ENCODE results near the gene GFPT1.

DNA sequence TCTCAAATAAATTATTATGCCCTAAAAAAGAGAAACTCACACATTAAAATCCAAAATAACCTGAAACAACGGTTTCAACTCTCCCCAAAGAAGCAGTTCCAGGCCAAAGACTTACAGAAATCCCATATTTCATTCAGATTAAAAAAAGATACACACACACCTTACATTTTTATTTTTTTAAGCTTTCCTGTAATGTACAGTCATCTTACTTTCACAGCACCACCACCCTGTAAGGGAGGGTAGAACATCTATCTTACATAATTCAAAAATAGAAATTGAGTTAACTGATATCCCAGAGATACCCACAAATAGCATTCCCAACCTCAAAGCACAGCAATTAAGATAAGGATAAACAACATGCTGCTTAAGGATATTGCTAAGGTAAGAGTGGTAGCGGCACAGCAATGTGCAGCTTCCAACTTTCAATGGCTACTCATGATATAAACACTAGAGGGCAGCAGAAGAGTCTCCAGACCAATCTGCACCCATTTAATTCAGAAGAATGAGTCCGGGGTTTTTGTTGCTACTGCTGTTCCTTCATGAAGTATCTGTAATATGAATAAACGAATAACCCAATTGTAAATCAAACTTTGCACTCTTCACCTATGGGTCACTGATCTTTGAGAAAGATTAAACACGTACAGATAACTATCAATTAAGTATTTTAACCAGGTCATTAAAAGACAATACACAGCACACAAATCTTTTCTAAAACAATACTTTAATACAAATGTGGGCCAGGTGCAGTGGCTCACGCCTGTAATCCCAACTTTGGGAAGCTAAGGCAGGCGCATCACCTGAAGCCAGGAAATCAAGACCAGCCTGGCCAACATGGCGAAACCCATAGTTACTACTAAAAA, 11.3 kb downstream of the GFPT1 start:
- TF ChIP-seq, protein P1, sequence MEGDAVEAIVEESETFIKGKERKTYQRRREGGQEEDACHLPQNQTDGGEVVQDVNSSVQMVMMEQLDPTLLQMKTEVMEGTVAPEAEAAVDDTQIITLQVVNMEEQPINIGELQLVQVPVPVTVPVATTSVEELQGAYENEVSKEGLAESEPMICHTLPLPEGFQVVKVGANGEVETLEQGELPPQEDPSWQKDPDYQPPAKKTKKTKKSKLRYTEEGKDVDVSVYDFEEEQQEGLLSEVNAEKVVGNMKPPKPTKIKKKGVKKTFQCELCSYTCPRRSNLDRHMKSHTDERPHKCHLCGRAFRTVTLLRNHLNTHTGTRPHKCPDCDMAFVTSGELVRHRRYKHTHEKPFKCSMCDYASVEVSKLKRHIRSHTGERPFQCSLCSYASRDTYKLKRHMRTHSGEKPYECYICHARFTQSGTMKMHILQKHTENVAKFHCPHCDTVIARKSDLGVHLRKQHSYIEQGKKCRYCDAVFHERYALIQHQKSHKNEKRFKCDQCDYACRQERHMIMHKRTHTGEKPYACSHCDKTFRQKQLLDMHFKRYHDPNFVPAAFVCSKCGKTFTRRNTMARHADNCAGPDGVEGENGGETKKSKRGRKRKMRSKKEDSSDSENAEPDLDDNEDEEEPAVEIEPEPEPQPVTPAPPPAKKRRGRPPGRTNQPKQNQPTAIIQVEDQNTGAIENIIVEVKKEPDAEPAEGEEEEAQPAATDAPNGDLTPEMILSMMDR (IDR thresholded peaks at IDR 0.05; ENCODE audit: low read depth, low read length): peak; percentile 80
- TF ChIP-seq, protein P2, sequence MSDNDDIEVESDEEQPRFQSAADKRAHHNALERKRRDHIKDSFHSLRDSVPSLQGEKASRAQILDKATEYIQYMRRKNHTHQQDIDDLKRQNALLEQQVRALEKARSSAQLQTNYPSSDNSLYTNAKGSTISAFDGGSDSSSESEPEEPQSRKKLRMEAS (IDR thresholded peaks at IDR 0.05; ENCODE audit: low read depth, low read length): no peak
- TF ChIP-seq MYC (IDR thresholded peaks at IDR 0.05; ENCODE audit: low read depth, low read length) (no peak), POLR2A (IDR thresholded peaks at IDR 0.05; ENCODE audit: extremely low read depth, insufficient read length) (no peak)

Data from NB4 (cell line).